ENCODE results near the gene KCNH2. TPM values are rescaled to one million over a fixed set of nuclear protein-coding genes. Genes with fewer than 3 reads are reported as not detected.

KCNH2 gene
- total RNA-seq, 1 experiment from 2014 or later: 1.8 TPM

- Histone ChIP-seq H3K27me3 (ENCODE audit: control insufficient read depth, insufficient read depth, low read length) (no peaks in the 10 kb centered on the region), H3K27ac (ENCODE audit: low read length) (no peak overlapping the region), H3K4me3 (ENCODE audit: low read depth in 2 of 2, low read length in 2 of 2) (no peak overlapping the region), H3K9me3 (ENCODE audit: control insufficient read depth, insufficient read depth, low read depth, low read length) (no peaks in the 10 kb centered on the region), H3K36me3 (ENCODE audit: control insufficient read depth, insufficient read depth, low read length) (no peaks in the 10 kb centered on the region), H3K4me1 (ENCODE audit: control insufficient read depth, insufficient read depth, low read length) (peaks cover 3% of the 10 kb centered on the region)
- intact Hi-C loops (cut with micrococcal nuclease; ENCODE audit: unreplicated experiment): loop anchor here (5.0 kb wide), 1 partner anchor 55 kb away; no protein-coding TSS in a partner anchor
- BruUV-seq (replicated peaks): no TSS peak
- CTCF ChIA-PET: interaction anchor here (0.8 to 2.3 kb wide), 8 partner anchors 8 to 56 kb away, joined by 3 to 16 read pairs (median 8); no protein-coding TSS in a partner anchor
- DNase-seq (ENCODE audit: low read depth, low spot score) (no peak), ATAC-seq (no peak)
- TF ChIP-seq POLR2AphosphoS5 (IDR thresholded peaks at IDR 0.05; ENCODE audit: low read depth, low read length) (no peak), TCF7L2 (IDR thresholded peaks at IDR 0.05; ENCODE audit: low read depth, low read length) (no peak)
- POLR2A ChIA-PET: no interaction called here
- in situ Hi-C loops (cut with HindIII; ENCODE audit: low pct_unique_long_range_greater_than_20kb, low sequenced_read_pairs): no loop called here
Observed at GRCh38 chr7:150962290-150962552, 15.9 kb downstream of the KCNH2 start.

DNA sequence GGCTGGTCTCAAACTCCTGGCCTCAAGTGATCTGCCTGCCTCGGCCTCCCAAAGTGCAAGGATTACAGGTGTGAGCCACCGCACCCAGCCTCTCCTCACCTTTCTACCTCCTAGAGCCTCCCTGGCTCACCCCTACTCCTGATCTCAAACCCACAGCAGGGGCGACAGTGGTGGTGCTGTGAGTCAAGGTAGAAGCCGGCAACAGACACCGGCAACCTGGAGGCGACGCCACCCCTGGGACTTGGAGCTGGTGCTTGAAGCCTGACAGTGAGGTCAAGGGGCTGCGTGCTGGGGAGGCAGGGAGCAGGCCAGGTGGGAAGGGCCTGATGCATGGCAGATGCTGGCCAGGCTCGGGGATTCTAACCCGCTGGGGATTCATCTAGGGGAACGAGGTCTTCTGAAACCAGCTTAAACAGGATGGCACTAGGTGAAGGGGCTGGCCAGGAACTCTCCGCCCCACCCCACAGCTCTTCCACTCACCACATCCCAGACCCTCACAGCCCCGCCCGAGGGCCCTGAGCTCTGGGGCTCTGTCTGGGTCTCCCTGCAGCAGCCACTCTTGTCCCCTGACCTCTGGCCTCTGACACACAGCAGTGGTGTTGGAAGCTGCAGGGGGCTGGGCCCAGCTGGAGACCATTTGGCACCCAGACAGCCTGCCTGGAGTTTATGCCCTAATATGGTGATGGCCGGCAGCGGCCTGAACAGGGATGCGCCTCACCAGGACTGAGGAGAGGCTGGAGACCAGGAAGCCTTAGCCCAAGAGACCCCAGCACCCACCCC is 16.4 kb downstream of the KCNH2 start:
- DNase-seq (ENCODE audit: low read depth, low spot score): no peak
- no peaks in the 10 kb centered on the region for H3K36me3 ChIP-seq (ENCODE audit: control insufficient read depth, insufficient read depth, low read length)
- peaks cover 3% of the 10 kb centered on the region for H3K4me1 ChIP-seq (ENCODE audit: control insufficient read depth, insufficient read depth, low read length)
- ChIA-PET POLR2A (no interaction called here), CTCF (interaction anchor here (1.4 to 2.3 kb wide), 3 partner anchors 8 to 57 kb away, joined by 5 to 16 read pairs (median 12); no protein-coding TSS in a partner anchor)
- no peaks in the 10 kb centered on the region for H3K27me3 ChIP-seq (ENCODE audit: control insufficient read depth, insufficient read depth, low read length)
- TF ChIP-seq, protein P1, sequence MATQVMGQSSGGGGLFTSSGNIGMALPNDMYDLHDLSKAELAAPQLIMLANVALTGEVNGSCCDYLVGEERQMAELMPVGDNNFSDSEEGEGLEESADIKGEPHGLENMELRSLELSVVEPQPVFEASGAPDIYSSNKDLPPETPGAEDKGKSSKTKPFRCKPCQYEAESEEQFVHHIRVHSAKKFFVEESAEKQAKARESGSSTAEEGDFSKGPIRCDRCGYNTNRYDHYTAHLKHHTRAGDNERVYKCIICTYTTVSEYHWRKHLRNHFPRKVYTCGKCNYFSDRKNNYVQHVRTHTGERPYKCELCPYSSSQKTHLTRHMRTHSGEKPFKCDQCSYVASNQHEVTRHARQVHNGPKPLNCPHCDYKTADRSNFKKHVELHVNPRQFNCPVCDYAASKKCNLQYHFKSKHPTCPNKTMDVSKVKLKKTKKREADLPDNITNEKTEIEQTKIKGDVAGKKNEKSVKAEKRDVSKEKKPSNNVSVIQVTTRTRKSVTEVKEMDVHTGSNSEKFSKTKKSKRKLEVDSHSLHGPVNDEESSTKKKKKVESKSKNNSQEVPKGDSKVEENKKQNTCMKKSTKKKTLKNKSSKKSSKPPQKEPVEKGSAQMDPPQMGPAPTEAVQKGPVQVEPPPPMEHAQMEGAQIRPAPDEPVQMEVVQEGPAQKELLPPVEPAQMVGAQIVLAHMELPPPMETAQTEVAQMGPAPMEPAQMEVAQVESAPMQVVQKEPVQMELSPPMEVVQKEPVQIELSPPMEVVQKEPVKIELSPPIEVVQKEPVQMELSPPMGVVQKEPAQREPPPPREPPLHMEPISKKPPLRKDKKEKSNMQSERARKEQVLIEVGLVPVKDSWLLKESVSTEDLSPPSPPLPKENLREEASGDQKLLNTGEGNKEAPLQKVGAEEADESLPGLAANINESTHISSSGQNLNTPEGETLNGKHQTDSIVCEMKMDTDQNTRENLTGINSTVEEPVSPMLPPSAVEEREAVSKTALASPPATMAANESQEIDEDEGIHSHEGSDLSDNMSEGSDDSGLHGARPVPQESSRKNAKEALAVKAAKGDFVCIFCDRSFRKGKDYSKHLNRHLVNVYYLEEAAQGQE (IDR thresholded peaks at IDR 0.05; ENCODE audit: insufficient read depth in 1 of 2, low read depth in 2 of 2, low read length in 1 of 2): no peak
- TF ChIP-seq TCF7L2 (IDR thresholded peaks at IDR 0.05; ENCODE audit: low read depth, low read length): no peak
- TF ChIP-seq, protein P2, sequence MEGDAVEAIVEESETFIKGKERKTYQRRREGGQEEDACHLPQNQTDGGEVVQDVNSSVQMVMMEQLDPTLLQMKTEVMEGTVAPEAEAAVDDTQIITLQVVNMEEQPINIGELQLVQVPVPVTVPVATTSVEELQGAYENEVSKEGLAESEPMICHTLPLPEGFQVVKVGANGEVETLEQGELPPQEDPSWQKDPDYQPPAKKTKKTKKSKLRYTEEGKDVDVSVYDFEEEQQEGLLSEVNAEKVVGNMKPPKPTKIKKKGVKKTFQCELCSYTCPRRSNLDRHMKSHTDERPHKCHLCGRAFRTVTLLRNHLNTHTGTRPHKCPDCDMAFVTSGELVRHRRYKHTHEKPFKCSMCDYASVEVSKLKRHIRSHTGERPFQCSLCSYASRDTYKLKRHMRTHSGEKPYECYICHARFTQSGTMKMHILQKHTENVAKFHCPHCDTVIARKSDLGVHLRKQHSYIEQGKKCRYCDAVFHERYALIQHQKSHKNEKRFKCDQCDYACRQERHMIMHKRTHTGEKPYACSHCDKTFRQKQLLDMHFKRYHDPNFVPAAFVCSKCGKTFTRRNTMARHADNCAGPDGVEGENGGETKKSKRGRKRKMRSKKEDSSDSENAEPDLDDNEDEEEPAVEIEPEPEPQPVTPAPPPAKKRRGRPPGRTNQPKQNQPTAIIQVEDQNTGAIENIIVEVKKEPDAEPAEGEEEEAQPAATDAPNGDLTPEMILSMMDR (IDR thresholded peaks at IDR 0.05): no peak
- H3K27ac ChIP-seq (ENCODE audit: low read length): no peak overlapping the region
- in situ Hi-C loops (cut with HindIII; ENCODE audit: low pct_unique_long_range_greater_than_20kb, low sequenced_read_pairs) (no loop called here), intact Hi-C loops (cut with micrococcal nuclease; ENCODE audit: unreplicated experiment) (loop anchor here (5.0 kb wide), 1 partner anchor 56 kb away; no protein-coding TSS in a partner anchor)
- no peaks in the 10 kb centered on the region for H3K9me3 ChIP-seq (ENCODE audit: control insufficient read depth, insufficient read depth, low read depth, low read length)
- H3K4me3 ChIP-seq (ENCODE audit: low read depth in 2 of 2, low read length in 2 of 2): no peak overlapping the region
- no TSS peak for BruUV-seq (replicated peaks)
- no peak for ATAC-seq
